GM21786 (cell line): ENCODE results near the gene TFEB.

Source experiments
- ATAC-seq: cut with Tn5 transposase; IDR thresholded peaks from one replicate; pipeline ENCODE4 v1.9.1; 2021; ENCODE audit not compliant: unreplicated experiment

The TFEB gene

DNA sequence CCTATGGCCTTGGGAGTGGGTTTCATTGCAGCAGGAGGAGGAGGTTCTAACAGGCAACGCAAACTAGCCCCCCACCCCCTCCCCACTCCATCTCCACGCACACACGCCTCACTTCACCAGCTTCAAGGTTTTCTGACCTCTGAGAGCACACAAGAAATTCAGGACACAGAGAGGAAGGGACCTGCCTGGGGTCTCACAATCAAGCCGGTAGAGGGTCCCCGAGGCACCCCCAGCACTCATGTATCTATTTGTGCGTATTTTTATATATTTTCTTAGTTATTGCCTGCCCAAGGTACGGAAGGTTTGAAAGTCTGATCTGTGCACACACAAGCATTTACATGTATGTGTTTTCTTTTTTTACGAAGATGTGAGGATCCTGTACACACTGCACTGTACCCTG is 80.2 kb downstream of the TFEB start:
- ATAC-seq, result no peak

DNA sequence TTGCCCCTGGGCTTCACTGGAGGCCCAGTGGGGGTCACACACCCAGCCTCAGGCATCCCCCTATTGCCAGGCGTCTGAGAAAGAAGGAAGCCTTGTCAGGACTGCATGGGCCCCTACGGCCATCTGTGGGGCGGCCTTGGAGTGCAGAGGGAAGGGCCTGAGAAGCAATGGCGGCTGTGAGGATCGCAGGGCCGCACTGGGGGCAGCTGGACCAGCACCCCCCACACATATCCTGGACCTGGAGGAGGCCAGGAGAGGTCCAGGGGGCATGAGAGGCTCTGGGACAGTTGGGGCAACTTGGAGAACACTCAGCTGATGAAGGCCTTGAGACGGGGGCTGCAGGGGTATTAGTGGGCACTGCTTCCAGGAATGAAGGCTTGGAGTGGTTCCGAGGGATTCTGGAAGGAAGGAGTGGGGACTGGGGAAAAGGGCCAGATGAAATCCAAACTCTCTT is 80.7 kb downstream of the TFEB start:
- no peak for ATAC-seq

DNA sequence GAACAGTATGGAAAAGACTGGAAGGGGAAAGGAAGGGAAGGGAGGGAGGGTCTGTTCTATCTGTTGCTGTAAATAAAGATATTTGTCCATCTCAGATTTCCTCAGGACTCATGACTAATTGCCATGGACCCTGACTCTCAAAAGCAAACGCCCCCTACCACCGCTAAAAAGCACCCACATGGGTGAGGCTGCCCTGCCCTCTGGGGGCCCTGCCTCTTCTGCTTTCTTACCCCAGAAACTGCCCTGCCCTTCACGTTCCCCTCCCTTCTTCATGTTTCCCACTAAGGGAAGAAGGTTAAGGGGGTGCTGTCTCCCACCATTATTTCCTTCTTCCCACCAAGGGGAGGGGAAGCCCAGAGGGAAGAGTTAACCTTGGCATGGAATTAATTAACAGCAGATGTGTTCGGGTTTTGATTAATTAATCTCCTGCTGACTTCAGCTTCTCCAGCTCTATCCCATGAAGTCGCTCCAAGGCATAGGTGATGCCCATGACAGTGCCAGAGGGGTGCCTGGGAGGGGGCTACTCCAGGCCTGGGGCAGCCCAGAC is 81.2 kb downstream of the TFEB start:
- no peak for ATAC-seq

DNA sequence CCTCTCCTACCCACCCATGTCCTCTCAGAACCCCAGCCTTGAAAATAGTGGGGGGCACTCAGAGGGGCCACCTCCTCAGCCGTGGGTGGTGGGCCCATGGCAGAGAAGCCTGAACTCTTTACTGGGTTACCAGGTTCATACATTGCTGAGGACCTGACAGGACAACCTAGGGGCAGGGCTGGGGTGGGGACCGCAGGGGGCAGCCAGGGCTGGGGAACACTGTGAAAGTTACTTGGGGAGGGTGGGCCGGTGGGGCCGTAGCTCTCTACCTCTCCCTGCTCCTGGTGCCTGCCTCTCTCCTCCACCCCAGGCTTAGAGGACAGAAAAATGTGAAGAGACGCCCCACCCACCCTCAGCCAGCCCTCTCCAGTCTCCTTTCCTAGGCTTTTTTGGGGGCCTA is 81.7 kb downstream of the TFEB start:
- no peak for ATAC-seq

DNA sequence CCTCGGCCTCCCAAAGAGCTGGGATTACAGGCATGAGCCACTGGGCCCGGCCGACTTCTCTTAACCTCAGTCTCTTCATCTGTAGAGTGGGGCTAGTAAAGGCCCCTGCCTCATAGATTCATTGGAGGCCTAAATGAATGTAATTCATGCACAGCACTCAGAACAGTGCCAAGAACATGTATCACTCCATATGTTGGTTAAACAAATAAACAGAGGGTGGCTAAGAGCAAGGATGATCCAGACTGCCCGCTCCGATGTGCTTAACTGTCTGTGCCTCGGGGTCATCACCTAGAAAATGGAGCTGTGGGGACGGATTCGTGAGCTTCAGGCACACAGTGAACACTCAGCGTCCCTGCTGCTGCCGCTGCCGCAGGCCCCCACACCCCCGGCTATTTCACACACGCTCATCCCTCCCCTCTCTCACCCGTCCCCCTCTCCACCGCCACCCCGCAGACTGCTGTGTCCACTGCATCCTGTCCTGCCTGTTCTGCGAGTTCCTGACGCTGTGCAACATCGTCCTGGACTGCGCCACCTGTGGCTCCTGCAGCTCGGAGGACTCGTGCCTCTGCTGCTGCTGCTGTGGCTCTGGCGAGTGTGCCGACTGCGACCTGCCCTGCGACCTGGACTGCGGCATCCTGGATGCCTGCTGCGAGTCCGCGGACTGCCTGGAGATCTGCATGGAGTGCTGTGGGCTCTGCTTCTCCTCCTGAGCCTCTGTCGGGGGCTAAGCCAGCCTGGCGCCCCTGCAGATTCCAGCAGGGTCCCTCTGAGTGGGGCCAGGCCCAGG is 82.3 kb downstream of the TFEB start:
- ATAC-seq, result no peak

DNA sequence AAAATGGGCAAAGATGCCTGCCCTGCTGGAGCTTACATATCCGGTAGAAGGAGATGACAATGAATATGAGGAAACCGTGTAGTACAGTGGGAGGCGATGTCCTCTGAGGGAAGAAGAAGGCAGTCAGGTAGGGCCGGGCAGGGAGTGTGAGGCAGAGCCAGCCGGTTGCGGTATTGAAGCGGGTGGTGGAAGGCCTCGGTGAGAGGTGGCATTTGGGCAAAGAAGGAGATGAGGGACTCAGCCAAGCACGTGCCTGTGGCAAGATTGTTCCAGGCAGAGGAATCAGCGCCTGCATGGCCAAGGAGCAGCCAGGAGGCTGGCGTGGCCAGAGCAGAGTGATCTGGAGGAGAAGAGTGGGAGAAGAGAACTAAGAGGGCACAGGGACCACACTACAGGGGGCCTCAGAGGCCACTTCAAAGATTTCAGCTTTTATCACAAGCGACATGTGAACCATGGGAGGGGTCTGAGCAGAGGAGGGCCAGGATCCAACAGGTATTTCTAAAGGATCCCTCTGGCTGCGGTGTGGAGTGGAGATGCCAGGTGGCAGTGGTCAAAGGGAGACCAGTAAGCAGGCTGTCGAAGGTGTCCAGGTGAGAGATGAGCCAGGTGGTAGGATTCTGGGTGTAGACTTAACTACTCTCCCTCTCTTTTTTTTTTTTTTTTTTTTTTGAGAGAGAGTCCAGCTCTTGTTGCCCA is 83.3 kb downstream of the TFEB start:
- no peak for ATAC-seq

DNA sequence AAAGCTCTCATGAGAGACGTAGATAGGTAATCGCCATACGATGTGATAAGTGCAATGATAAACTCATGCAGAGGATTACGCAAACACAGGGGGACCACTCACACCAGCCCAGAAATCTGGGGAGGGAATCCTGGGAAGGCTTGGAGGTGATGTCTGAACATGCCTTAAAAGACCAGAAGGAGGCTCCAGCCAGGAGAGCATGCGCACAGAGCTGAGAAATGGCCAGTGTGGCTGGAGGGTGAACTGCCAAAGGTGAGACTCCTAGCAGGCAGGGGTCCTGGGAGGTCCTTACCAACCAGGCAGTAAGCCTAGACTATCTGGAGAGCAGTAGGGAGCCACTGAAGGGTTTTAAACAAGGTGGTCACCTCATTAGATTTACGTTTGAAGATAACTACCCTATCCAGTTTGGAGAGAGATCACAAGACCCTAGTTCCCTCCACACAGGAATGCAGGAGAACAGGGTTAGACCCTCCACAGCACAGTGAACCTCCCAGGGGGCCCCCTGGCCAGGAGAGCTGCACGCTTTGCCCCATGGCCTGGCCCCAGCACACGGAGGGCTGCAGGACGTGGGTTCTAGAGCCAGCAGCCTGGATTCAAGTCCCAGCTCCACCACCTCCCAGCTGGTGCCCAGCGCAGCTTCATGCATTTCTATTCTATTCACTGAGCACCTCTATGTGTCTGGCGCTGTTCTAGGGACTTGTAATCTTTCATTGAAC is 84.0 kb downstream of the TFEB start:
- ATAC-seq, result no peak

DNA sequence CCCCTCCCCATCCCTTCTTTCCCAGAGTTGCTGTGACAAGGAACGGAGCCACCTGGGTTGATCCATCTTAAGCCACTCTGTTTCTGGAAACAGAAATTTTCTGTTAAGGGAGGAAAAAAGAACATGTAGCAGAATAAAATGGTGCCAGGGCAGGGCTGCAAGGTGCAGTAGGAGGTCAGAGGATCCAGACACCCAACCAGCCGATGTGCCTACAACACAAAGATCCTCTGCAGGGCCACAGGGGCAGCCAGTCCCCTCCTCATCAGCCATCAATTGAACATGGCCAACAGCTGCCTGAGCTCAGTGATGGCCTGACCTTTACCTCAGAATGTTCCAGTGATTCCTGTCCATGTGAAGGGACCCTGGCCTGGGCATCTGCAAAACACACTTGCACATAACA is 85.3 kb downstream of the TFEB start:
- no peak for ATAC-seq

DNA sequence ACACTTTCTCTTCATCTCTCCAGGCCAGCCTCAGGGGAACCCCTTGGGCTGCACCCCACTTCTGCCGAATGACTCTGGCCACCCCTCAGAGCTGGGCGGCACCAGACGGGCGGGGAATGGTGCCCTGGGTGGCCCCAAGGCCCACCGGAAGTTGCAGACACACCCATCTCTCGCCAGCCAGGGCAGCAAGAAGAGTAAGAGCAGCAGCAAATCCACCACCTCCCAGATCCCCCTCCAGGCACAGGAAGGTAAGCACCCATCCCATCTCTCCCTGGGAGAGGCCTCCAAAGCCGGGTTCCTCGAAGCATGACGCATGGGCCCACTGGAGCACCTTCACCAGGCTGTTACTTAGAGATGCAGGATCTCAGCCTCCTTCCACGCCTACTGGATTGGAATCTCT is 85.8 kb downstream of the TFEB start:
- ATAC-seq, result no peak

DNA sequence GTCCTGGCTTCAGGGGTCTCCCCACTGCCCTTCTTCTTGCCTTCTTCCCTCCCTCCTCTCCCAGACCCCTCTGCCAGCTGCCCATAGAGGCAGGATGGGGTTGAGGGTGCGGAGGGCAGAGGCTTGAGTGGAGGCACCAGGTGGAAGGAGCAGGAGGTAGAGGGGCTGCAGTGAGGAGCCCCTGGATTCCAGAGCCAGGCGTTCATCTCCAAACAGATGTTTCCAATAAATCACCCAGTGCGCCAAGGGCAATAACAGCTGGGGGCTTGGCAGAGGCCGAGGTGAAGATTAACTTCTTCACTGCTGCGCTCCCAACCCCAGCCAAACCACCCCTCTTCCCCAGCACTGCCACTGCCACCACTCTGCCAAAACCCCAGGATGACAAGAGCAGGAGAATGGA is 86.5 kb downstream of the TFEB start:
- no peak for ATAC-seq

DNA sequence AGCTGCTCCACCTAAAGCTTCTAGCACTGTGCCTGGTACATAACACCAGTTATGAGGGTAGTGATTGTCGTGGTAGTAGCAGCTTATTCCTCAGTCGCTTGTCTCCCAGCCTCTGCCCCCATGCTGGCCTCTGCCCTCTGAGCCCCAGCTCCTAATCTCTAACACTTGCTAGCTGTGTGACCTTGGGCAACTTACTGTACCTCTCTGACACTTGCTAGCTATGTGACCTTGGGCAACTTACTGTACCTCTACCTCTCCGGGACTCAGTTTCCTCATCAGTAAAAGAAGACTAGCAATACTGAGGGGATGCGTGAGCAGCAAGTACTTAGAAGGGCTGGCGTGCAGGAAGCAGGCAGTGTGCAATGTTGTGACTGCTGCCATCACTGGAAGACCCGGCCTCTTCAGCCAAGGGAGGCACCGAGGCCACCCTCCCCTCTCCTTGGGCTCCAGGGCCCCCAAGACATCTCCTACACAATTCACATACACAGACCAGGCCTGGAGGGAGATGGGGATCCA is 87.3 kb downstream of the TFEB start:
- ATAC-seq, result no peak

DNA sequence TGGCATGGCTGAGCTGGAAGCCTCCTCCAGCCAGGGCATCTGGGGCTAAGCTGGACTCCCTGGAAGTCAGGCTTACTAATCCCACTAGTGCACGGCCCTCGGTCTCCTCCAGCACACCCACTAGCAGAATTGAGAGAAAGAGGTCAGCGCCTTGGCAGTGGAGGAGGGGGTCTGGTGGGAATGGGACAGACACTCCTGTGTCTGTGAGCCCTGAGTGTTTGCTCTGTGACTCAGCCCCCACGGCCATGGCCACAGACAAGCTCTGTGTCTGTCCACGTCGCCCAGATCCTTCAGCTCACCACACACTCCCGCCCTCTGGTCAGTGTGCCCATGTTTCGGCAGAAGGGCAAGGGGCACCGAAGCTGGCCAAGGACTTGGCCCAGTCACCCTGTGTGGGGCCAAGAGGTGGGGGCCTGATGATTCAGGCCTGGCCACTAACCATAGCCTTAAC is 88.3 kb downstream of the TFEB start:
- no peak for ATAC-seq

DNA sequence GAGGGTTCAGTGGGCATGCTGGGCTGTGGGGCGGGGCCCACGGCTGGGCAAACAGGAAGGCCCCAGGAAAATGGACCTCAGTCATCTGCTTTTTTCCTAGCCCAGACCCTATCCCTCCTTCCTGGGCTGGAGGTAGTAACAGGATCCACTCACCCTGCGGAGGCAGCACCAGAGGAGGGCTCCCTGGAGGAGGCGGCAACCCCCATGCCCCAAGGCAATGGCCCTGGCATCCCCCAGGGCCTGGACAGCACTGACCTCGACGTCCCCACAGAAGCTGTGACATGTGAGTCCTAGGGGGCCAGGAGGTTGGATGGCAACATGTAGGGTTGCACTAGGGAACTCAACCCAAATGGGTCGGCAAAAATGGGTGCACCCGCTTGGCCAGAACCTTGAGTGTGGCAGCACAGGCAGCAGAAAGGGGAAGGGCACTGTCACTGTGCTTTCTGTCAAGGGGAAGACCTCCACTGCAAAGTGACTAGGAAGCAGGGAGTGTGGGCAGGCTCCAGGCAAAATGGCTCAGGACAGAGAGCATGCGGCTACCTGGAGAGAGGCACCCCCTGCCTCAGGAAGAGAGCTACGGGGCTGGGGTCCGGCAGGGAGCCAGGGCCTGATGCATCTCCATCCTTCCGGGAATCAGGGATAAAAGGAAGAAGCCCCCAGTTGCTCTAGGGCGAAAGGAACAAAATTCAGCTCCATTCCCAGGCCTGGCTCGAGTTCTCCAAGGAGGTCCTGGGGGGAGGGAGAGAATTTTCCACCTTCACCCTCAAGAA is 89.2 kb downstream of the TFEB start:
- no peak for ATAC-seq

DNA sequence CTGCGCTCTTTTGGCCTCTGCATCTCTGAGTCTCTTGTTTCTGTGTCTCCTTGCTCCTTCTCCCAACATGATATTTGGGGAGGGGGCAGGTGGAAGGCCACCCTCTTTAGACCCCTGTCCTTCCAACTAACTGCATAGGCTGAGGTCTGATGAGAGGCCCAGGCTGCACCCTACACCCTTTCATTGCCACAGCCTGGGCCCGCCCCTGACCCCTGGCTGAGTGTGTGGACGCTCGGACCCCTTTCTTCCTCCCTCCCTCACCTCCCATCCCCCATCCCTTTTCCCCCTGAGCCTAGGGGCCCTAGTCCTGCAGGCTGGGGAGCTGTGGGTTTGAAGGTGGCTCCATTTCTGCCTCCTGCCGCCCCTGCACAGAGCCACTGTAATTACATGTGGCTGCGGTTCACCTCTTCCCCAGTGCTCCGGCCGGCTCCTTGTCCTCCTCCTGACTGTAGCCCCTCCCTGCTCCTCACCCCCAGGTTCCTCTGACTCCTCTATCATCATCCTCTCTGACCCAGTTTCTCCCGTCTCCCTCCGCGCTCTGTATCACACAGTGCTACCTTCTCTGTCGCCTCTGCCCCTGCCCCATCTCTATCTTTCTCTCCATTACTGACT is 90.3 kb downstream of the TFEB start:
- ATAC-seq, result no peak

DNA sequence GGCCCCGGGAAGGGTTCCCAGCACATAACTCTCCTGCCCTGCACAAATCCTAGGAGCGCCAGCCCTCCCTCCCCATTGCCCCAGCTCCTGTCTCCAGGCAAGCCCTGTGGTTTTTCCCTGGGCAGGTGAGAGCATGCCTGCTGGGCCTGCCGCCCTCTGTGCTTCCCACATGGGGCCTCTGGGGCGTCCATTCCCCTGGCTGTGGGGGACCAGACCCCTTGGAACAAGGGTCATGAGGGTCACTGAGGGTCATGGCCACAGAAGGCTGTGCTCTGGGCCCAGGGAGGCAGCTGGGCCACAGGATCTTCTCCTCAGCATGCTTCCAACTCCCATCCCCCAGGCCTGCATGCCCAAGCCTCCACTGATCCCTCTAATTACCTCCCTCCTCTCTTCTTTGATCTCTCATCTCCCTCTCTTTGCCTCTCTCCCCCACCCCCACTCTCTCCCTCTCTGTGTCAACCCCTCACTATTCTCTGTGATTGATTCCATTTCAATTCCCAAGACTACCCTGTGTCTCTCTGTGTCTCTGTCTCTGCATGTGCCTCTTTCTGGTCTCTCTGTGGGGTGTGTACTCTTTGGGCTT is 91.0 kb downstream of the TFEB start:
- ATAC-seq, result no peak

DNA sequence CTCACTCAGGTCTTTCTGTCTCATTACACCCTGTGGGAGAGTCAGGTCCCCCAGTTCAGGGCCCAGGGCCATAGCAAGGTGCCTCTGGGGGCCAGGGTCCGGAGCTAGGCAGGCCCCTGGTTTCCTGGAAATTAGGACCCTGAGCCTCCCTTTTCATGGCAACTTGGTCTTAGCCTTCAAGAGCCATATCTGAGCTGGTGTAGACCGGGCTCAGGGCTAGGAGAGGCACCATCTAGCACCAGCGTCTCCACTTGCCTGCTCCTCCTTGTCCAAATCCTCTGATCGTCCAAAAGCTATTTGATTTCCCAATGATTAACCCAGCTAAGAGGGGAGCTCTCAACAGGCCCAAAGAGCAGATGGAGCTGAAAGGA is 91.5 kb downstream of the TFEB start:
- ATAC-seq, result no peak

DNA sequence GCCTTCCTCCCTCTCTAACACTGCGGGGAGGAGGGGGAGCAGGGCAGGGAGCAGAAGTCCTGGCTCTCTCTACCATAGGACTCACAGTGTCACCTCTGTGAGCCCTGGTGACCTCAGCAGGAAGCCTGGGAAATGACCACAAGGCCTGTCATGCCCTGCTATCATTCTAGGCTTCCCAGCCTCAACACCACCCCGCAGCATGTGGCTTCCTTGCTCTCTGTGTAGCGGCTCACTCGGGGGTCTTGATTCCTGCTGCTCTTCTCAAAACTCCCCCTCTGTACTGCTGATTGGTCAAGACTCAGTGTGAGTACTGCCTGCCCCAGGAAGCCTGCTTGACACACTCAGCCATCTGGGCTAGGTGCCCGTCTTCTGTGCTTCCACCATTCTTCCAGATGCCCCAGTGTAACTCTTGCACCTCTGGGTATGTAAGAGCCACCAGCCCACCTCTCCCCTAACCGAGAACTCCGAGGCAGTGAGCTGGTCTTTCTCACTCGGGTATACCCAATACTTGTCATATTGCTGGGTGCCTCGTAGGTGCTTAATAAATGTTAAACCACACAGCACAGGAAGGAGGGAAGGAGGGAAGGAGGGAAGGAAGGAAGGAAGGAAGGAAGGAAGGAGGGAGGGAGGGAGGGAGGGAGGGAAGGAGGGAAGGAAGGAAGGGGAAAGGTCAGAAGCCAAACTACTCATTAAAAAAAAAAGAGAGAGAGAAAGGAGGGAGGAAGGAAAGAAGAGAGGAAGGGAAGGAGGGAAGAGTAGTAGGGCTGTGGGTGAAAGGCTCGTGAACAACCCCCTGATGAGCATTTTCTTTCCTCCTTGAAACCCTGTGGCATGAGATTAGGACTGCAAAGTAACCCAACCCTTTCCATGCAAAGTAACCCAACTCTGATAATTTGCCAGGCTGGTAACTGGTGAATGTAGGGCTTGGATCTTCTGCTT is 92.2 kb downstream of the TFEB start:
- no peak for ATAC-seq

DNA sequence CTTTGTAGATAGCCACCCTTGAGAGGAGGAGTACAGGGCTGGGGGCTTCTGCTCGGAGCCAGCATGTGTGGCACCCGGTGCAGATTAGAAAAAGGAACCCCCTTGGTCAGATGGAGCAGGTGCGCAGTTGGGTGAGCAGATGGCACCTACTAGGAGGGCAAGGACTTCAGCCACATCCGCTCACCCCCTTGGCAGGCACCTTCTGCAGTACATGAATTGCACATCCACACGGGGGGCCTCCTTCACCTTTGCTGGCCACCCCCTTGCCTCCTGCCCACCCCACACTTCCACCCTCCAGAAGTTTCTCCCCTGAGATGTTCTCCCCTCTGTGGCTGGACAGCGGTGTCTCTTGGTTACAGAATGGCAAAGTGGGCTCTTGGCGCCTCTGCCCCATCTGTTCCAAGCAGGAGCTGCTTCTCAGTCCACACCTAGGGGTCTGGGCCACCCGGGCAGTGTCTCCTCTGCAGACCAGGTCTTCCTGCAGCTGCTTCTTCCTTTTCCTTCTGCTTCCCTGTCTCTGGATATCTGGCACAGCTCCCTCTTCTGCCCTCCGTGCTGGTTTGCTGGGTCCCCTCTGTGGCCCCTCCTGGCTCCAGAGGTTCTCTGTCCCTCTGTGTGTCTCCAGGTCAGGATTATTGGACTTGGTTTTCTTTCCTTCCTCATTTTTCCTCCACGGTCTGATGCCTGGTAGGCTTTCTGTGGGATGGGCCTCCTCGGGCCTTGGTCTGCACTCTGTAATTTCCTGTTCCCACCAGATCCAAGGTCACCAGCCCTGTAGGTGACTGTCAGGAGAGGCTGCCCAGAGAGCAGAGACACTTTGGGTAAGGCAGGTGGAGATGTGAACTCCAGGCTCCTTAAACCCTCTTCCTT is 93.1 kb downstream of the TFEB start:
- ATAC-seq, result no peak
